ENCODE measurements around the gene DXO. TPM values are rescaled to one million over a fixed set of nuclear protein-coding genes. Genes with fewer than 3 reads are reported as not detected.
A peak's percentile ranks its signal among the peaks of the same experiment; 100 is the strongest.

DXO gene
- total and polyA plus RNA-seq, 2 of the 13 experiments (the other 11 are each of a cell fraction or from before 2014, with no cell fraction given): 18.6 to 26.2 TPM

GRCh38 chr6:31922942-31923341 is 49.0 kb downstream of the DXO start:
- Histone ChIP-seq H3K36me3 (replicated peaks in 1 of 2; ENCODE audit: control insufficient read depth in 1 of 2, insufficient read depth in 2 of 2, low read length in 2 of 2) (no peaks in the 10 kb centered on the region), H3K27me3 (ENCODE audit: control insufficient read depth in 1 of 2, insufficient read depth in 2 of 2, low read length in 2 of 2) (no peaks in the 10 kb centered on the region; a peak in 1 of 5 replicates), H3K9ac (ENCODE audit: insufficient read depth, low read depth, low read length) (no peak overlapping the region), H3K4me1 (ENCODE audit: insufficient read depth, low read length) (peaks cover 80% of the 10 kb centered on the region), H3K4me2 (ENCODE audit: low read depth, low read length) (peak overlapping the region; percentile 49), H3K9me3 (ENCODE audit: low read length) (no peaks in the 10 kb centered on the region), H3K79me2 (ENCODE audit: insufficient read depth, low read length) (peaks cover 5% of the 10 kb centered on the region), H3K27ac (ENCODE audit: extremely low read length, insufficient read depth, low read length) (no peak overlapping the region), H3K4me3 (replicated peaks in 1 of 3; ENCODE audit: insufficient read depth in 1 of 3, low read depth in 2 of 3, low read length in 3 of 3) (no peak overlapping the region), H2AFZ (ENCODE audit: low read length) (no peak overlapping the region), H4K20me1 (ENCODE audit: insufficient read depth, low read length) (no peaks in the 10 kb centered on the region)
- POLR2A ChIA-PET: interaction anchor here (0.6 to 5.6 kb wide), 19 partner anchors 10 to 258 kb away, joined by 3 to 35 read pairs (median 5); partner anchors contain the start of genes CFB, GPANK1, HSPA1A and HSPA1B
- in situ Hi-C loops (cut with HindIII; ENCODE audit: extremely low pct_ligation_motif_present, low pct_unique_long_range_greater_than_20kb) (loop anchor here (25.0 kb wide), 1 partner anchor 1039 kb away; the partner anchor contains the start of genes BRD2 and HLA-DMA), intact Hi-C loops (cut with micrococcal nuclease; ENCODE audit: unreplicated experiment) (loop anchor here (2.0 to 10.0 kb wide), 3 partner anchors 20 to 148 kb away; partner anchors contain the start of genes VWA7 and ZBTB12)
- whole genome bisulfite sequencing (ENCODE audit: low lambda C conversion rate): 0% methylated on average over 5 of the region's 5 CpGs
- ATAC-seq (peak; percentile 44), DNase-seq (ENCODE audit: low spot score) (peak; percentile 73), FAIRE-seq (peak; percentile 88)
- CTCF ChIA-PET (ENCODE audit: low intra/inter-chr PET ratio, low total read pairs): interaction anchor here (1.2 kb wide), 1 partner anchor 29 kb away, joined by 5 read pairs; no protein-coding TSS in a partner anchor
- no TSS peak for BruUV-seq (replicated peaks)
- TF ChIP-seq PLRG1 (conservative IDR thresholded peaks at IDR 0.05) (no peak), SALL2 (CRISPR knock-in tag; IDR thresholded peaks at IDR 0.05) (no peak), HDAC6 (IDR thresholded peaks at IDR 0.05; ENCODE audit: low read depth, low read length) (no peak), ATF6 (CRISPR knock-in tag; conservative IDR thresholded peaks at IDR 0.05) (0 out of 2 replicates have a peak, but pooled peaks have one; percentile 56), ETV6 (CRISPR knock-in tag; conservative IDR thresholded peaks at IDR 0.05) (no peak), ZMYM3 (CRISPR knock-in tag; IDR thresholded peaks at IDR 0.05) (no peak), SNRNP70 (IDR thresholded peaks at IDR 0.05; ENCODE audit: low read depth, low read length) (no peak), JARID2 (CRISPR knock-in tag; IDR thresholded peaks at IDR 0.05; ENCODE audit: insufficient replicate concordance) (no peak), RAD21 (CRISPR knock-in tag; IDR thresholded peaks at IDR 0.05) (peak; percentile 77), ZNF557 (CRISPR knock-in tag; IDR thresholded peaks at IDR 0.05) (no peak), PRPF4 (IDR thresholded peaks at IDR 0.05; ENCODE audit: low read depth, low read length, poor library complexity, severe bottlenecking) (no peak), SMAD1 (CRISPR knock-in tag; IDR thresholded peaks at IDR 0.05; ENCODE audit: borderline replicate concordance, low read depth) (no peak), BHLHE40 (IDR thresholded peaks at IDR 0.05; ENCODE audit: low read length) (no peak), XRCC5 (optimal IDR thresholded peaks at IDR 0.05; ENCODE audit: low read length) (no peak), CEBPG (CRISPR knock-in tag; IDR thresholded peaks at IDR 0.05) (no peak), TBX3 (IDR thresholded peaks at IDR 0.05; ENCODE audit: borderline replicate concordance) (no peak), ZNF780A (CRISPR knock-in tag; IDR thresholded peaks at IDR 0.05) (no peak), TEF (CRISPR knock-in tag; IDR thresholded peaks at IDR 0.05) (no peak), SUZ12 (IDR thresholded peaks at IDR 0.05; ENCODE audit: low read depth, low read length) (no peak), RARA (CRISPR knock-in tag; IDR thresholded peaks at IDR 0.05) (0 out of 2 replicates have a peak, but pooled peaks have one; percentile 29)
- TF ChIP-seq, protein P1, sequence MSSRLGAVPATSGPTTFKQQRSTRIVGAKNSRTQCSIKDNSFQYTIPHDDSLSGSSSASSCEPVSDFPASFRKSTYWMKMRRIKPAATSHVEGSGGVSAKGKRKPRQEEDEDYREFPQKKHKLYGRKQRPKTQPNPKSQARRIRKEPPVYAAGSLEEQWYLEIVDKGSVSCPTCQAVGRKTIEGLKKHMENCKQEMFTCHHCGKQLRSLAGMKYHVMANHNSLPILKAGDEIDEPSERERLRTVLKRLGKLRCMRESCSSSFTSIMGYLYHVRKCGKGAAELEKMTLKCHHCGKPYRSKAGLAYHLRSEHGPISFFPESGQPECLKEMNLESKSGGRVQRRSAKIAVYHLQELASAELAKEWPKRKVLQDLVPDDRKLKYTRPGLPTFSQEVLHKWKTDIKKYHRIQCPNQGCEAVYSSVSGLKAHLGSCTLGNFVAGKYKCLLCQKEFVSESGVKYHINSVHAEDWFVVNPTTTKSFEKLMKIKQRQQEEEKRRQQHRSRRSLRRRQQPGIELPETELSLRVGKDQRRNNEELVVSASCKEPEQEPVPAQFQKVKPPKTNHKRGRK (CRISPR knock-in tag; IDR thresholded peaks at IDR 0.05): no peak
- TF ChIP-seq, protein P2, sequence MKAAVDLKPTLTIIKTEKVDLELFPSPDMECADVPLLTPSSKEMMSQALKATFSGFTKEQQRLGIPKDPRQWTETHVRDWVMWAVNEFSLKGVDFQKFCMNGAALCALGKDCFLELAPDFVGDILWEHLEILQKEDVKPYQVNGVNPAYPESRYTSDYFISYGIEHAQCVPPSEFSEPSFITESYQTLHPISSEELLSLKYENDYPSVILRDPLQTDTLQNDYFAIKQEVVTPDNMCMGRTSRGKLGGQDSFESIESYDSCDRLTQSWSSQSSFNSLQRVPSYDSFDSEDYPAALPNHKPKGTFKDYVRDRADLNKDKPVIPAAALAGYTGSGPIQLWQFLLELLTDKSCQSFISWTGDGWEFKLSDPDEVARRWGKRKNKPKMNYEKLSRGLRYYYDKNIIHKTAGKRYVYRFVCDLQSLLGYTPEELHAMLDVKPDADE (CRISPR knock-in tag; IDR thresholded peaks at IDR 0.05): no peak

Measured in HepG2 (cell line).